ENCODE results near the gene ECM2.

ECM2 gene

DNA sequence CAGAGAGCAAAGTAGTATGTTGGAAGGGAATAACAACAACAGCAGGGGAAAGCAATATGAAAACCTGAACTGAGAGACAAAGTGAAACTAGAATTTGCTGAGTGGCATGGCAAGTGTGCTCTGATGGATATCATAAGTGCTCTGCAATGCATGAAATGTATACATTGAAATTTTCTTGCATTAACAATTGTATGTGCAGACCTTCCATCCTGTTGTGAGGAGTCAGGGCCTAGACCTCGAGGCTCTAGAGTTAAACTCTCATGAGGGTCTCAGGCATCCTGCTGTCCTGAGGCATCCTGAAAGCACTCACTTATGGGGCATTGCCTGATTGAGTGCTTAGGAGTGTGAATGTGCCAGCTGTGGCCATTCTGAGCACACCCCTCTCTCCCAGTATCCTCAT, 1.1 kb downstream of the ECM2 start:
- H3K27ac ChIP-seq, result no peak overlapping the region
- no peak for TF ChIP-seq ZFX (IDR thresholded peaks at IDR 0.05)
- TF ChIP-seq, protein P1, sequence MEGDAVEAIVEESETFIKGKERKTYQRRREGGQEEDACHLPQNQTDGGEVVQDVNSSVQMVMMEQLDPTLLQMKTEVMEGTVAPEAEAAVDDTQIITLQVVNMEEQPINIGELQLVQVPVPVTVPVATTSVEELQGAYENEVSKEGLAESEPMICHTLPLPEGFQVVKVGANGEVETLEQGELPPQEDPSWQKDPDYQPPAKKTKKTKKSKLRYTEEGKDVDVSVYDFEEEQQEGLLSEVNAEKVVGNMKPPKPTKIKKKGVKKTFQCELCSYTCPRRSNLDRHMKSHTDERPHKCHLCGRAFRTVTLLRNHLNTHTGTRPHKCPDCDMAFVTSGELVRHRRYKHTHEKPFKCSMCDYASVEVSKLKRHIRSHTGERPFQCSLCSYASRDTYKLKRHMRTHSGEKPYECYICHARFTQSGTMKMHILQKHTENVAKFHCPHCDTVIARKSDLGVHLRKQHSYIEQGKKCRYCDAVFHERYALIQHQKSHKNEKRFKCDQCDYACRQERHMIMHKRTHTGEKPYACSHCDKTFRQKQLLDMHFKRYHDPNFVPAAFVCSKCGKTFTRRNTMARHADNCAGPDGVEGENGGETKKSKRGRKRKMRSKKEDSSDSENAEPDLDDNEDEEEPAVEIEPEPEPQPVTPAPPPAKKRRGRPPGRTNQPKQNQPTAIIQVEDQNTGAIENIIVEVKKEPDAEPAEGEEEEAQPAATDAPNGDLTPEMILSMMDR (conservative IDR thresholded peaks at IDR 0.05), result no peak

DNA sequence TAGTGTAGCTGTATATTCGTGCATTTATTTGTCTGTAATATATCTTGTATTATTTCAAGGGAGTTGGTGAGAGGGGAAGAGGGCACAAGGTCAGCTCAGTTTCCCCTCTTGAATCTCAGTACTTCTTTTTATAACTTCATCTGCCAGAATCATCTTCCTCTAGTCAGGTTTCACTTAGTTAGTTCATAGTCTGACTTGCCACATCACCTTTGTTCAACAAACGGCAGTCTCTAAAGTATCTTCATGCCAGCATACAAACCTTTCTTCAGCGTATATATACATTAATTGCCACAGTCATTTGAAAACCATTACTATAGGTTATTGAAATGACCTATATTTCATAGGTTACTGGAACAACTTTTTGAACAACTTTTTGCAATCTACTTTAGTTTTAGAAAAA, 1.6 kb downstream of the ECM2 start:
- TF ChIP-seq ZFX (IDR thresholded peaks at IDR 0.05), result no peak
- TF ChIP-seq, protein P1 (conservative IDR thresholded peaks at IDR 0.05), result no peak

DNA sequence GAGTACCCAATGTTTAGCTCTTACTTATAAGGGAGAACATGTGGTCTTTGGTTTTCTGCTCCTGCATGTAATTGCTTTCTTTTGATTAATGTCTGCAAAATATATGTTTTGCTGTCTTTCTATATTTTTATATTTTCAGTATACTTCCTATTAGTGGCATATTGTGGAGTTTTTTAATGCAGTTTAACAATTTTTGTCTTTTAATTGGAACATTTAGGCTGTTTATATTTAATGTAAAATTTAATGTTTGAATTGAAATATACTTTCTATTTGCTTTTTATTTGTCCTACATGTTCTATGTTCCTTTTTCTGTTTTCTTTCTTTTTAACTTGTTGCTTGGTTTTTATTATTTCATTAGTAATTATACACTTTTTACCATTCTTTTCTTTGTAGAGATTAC, 4.9 kb downstream of the ECM2 start:
- no peak overlapping the region for H3K27ac ChIP-seq
- TF ChIP-seq, protein P1 (conservative IDR thresholded peaks at IDR 0.05), result no peak
- TF ChIP-seq ZFX (IDR thresholded peaks at IDR 0.05), result no peak

More for the DNA sequence above, 1.6 kb downstream of the ECM2 start:
- H3K27ac ChIP-seq, result no peak overlapping the region

DNA sequence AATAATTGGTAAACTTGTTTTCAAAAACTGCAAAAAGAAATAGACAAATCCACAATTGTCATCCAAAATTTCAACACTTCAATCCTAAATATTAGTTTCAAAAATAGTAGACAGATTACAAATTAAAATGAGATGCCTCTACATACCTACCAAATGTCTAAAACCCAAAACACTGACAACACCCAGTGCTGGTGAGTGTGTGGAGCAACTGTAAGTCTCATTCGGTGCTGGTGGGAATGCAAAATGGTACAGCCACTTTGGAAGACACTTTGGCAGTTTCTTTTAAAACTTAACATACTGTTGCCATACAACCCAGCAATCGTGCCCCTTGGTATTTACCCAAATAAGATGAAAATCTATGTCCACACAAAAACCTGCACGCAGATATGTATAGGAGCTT, 6.7 kb downstream of the ECM2 start:
- H3K27ac ChIP-seq, result no peak overlapping the region
- TF ChIP-seq ZFX (IDR thresholded peaks at IDR 0.05), result no peak
- TF ChIP-seq, protein P1 (conservative IDR thresholded peaks at IDR 0.05), result no peak

DNA sequence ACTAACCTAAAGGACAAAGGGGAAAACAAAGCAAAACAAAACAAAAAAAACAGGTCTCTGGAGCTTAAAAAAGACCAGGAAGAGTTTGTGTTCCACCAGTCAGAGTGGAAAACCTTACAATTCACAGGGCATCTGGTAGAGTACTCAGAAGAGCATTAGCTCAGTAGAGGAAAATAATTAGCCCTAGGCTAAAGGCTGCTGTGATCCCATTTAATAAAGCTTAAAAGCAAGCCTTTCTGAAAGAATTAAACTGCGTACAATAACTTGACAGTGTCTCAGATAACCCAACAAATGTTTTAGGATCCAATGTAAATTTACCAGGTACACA, 7.3 kb downstream of the ECM2 start:
- TF ChIP-seq, protein P1 (conservative IDR thresholded peaks at IDR 0.05), result no peak
- TF ChIP-seq ZFX (IDR thresholded peaks at IDR 0.05), result no peak
- H3K27ac ChIP-seq, result no peak overlapping the region

DNA sequence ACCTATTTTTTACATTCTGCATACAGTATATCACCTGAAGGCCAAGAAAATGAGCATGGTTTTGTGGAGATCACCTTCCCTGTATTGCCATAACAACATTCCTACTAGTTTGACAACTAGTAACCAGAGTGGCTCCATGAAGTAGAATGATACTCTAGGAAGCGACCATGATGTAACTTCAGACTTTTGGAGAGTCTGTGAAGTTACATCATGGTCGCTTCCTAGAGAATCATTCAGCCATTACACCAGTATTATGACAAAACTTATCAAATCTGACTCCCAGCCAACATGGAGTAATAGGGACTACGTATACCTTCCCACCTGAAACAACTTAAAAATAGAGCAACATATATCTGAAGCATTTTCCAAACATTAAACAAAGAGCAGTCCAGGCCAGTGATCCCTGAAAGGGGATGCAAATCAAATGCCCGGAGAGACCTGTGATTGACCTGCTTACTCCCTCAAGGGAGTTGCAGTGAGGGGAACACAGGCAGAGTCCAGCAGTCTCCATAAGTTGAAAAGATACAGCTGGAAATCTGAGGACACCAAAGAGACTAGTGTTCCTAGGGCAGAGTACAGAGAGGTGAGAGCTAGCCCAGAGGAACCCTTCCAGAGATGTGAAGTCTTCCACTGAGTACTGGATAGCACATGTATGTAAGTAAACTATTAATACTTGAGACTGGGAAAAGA, 7.8 kb downstream of the ECM2 start:
- no peak for TF ChIP-seq ZFX (IDR thresholded peaks at IDR 0.05)
- TF ChIP-seq, protein P1 (conservative IDR thresholded peaks at IDR 0.05), result no peak
- H3K27ac ChIP-seq, result no peak overlapping the region

DNA sequence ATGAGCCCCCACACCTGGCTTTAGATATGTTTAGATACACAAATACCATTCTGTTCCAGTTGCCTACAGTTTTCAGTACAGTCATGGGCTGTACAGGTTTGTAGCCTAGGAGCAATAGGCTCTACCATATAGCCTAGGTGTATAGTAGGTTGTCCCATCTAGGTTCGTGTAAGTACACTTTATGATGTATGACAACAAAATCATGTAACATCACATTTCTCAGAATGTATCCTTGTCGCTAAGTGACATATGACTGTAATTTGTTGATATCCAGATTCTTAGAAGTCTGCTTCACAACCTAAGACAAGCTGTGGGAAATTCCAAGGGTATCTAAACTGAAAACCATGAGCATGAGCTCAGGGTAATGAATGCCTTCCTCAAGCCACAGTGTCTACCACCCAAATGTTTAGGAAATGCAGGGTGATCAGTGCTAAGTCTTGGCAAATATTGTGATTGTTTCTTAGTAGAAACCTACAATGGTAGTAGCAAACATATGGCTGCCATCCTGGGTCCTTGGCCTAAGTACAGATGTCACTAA, 8.4 kb downstream of the ECM2 start:
- H3K27ac ChIP-seq, result no peak overlapping the region
- TF ChIP-seq, protein P1 (conservative IDR thresholded peaks at IDR 0.05), result no peak
- TF ChIP-seq ZFX (IDR thresholded peaks at IDR 0.05), result no peak
